PFSK-1 (cell line): ENCODE data around the gene ATP2B2.

Source experiments
- FOXP2 ChIP-seq: optimal IDR thresholded peaks from 2 replicates; pipeline ENCODE3; 2011; ENCODE audit warnings: borderline replicate concordance, control low read depth, inconsistent platforms; ENCODE audit not compliant: insufficient read depth; ENCODE audit errors: extremely low read length, extremely low read depth
- POLR2AphosphoS5 ChIP-seq: IDR thresholded peaks from 2 replicates; pipeline ENCODE4 v1.6.1; 2012; ENCODE audit warnings: low read depth, mild to moderate bottlenecking, control low read depth, low read length, moderate library complexity
- SIN3A ChIP-seq: IDR thresholded peaks from 2 replicates; pipeline ENCODE4 v1.6.1; 2012; ENCODE audit warnings: mild to moderate bottlenecking, low read length, moderate library complexity, borderline replicate concordance; ENCODE audit not compliant: insufficient read depth
- TAF1 ChIP-seq: IDR thresholded peaks from 2 replicates; pipeline ENCODE4 v1.6.1; 2012; ENCODE audit warnings: low read length, control low read depth, borderline replicate concordance; ENCODE audit not compliant: insufficient read depth
- TF ChIP-seq, protein P1 (sequence below), 2 experiments: IDR thresholded peaks; 2 replicates each; pipeline versions ENCODE4 v1.6.1 to v1.8.0; 2011 to 2012; ENCODE audit warnings: low read depth in 2 of 2, low read length in 2 of 2, control low read depth in 1 of 2, inconsistent platforms in 1 of 2, mild to moderate bottlenecking in 1 of 2, moderate library complexity in 1 of 2; ENCODE audit not compliant: insufficient read depth in 1 of 2

ATP2B2 gene

DNA sequence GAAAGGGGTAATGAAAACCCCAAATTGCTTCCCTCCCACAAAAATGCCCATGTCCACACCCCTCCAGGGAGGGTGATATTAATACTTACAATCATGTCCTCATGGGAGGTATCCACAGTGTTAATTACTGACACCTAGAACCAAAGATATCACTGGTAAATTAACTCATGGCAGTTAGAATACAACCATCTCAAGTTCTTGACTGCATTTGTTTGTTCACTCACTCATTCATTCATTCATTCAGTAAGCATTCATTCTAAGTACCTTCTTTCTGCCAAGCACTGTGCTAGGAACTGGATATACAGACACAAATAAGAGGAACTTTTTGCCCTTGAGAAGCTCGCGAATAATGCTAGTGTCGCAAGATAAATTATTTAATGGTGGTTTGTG is 187.4 kb downstream of the ATP2B2 start:
- TF ChIP-seq, protein P1, sequence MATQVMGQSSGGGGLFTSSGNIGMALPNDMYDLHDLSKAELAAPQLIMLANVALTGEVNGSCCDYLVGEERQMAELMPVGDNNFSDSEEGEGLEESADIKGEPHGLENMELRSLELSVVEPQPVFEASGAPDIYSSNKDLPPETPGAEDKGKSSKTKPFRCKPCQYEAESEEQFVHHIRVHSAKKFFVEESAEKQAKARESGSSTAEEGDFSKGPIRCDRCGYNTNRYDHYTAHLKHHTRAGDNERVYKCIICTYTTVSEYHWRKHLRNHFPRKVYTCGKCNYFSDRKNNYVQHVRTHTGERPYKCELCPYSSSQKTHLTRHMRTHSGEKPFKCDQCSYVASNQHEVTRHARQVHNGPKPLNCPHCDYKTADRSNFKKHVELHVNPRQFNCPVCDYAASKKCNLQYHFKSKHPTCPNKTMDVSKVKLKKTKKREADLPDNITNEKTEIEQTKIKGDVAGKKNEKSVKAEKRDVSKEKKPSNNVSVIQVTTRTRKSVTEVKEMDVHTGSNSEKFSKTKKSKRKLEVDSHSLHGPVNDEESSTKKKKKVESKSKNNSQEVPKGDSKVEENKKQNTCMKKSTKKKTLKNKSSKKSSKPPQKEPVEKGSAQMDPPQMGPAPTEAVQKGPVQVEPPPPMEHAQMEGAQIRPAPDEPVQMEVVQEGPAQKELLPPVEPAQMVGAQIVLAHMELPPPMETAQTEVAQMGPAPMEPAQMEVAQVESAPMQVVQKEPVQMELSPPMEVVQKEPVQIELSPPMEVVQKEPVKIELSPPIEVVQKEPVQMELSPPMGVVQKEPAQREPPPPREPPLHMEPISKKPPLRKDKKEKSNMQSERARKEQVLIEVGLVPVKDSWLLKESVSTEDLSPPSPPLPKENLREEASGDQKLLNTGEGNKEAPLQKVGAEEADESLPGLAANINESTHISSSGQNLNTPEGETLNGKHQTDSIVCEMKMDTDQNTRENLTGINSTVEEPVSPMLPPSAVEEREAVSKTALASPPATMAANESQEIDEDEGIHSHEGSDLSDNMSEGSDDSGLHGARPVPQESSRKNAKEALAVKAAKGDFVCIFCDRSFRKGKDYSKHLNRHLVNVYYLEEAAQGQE (IDR thresholded peaks at IDR 0.05; ENCODE audit: insufficient read depth in 1 of 2, low read depth in 2 of 2, low read length in 2 of 2) = no peak
- no peak for TF ChIP-seq POLR2AphosphoS5
- no peak for TF ChIP-seq FOXP2
- TF ChIP-seq TAF1 = no peak
- TF ChIP-seq SIN3A = no peak

DNA sequence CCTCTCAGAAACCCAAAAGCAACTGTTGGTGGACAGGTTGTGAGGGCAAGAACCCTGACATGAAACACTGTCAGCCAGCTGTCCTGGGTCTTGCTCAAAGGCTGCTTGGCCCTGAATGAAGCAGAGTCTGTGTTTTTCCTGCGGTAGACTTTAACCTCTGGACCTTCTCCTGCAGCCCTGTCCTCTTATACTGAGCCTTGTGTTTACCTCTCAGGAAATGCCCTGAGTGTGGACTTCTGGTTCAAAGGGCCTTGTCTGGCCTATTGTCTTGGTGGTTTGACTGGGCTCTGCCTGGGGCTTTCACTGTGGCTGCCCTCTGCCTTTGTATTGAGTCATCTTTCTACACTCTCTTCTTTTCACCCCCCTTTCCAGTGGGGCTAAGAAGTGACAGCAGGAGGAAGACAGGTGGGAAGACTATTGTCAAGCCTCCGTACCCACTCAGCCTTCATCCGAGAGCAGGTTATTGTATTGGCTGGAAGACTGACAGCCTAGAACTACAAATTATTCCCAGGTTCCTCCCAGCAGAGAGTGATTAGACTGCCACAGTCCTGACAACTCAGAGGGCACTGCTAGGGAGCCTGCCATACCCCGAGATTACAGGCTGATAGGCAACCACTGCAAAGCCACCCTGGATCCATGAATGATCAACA is 187.9 kb downstream of the ATP2B2 start:
- TF ChIP-seq POLR2AphosphoS5 = no peak
- TF ChIP-seq SIN3A = no peak
- no peak for TF ChIP-seq TAF1
- TF ChIP-seq, protein P1 (IDR thresholded peaks at IDR 0.05; ENCODE audit: insufficient read depth in 1 of 2, low read depth in 2 of 2, low read length in 2 of 2) = no peak
- no peak for TF ChIP-seq FOXP2

DNA sequence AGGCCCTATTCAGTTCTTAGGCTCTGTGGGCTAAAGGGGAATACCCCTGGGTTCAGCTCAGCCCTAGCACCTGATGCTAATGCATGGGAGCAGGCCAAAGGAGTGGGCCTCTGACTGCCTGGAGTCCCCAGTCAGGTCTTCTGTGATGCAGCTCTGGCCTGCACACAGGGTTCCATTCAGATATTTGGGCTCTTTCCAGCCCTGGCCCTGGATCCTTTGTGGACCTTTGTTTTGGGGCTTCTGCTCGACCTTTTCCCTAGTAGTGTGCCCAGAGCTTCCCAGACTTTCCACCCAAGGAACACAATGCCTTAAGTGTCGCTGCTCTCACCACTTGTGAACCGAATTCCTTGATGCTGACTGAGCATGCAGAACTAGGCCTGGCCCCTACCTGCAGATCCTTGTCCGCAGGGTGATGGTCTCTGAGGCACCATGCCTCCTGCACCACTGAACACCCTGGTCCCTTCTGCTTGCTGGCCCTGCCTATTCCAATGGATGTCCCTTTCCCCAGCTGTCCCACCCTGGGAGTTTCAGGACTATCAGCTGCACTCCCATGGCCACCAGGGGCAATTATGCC is 189.5 kb downstream of the ATP2B2 start:
- TF ChIP-seq TAF1 (no peak), POLR2AphosphoS5 (no peak), SIN3A (no peak), FOXP2 (no peak)
- TF ChIP-seq, protein P1 (IDR thresholded peaks at IDR 0.05; ENCODE audit: insufficient read depth in 1 of 2, low read depth in 2 of 2, low read length in 2 of 2) = no peak

DNA sequence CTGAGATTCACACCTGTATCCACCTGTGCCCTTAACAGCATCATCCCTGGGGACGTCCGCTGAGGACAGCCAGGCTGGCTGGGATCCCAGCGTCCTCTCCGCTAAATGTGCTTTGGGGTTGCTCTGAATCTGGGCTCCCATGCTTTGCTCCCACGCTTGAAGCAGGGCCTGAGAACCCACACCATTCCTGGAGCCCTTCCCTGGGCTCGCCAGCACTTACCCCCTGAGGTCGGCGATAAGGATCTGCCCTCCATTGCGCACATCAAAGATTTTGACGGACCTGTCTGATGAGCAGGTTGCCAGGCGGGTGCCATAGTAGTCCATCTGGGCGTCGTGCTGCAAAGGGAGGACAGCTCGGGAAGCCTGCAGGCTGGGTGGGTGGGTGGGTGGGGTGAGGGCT is 190.3 kb downstream of the ATP2B2 start:
- no peak for TF ChIP-seq TAF1
- TF ChIP-seq, protein P1 (IDR thresholded peaks at IDR 0.05; ENCODE audit: insufficient read depth in 1 of 2, low read depth in 2 of 2, low read length in 2 of 2) = no peak

DNA sequence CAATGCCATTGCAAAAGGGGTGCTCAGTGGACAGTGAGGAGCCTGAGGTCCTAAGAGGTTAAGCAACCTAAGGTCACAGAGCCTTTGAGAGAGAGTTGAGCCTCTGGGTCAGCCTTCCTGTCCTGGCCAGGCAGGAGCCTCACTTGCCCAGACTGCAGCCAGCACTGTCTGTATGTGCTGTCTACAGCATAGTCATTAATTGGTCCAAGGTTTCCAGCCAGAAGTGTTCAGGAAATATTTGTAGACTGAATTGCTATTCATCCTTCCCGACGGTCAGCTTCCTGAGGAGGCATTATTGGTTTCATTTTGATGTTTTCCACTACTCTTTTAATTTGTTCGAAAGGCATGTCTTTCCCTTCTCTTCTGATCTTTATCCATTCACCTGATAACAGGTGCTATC is 192.5 kb downstream of the ATP2B2 start:
- TF ChIP-seq SIN3A (no peak), POLR2AphosphoS5 (no peak), TAF1 (no peak), FOXP2 (no peak)
- TF ChIP-seq, protein P1 (IDR thresholded peaks at IDR 0.05; ENCODE audit: insufficient read depth in 1 of 2, low read depth in 2 of 2, low read length in 2 of 2) = no peak
